GM12891 (cell line): ENCODE measurements around the gene ZIC1.

Experiments used
- PAX5 ChIP-seq: IDR thresholded peaks from 2 replicates; pipeline ENCODE4 v1.6.1; 2011; ENCODE audit warnings: low read length, moderate library complexity, mild to moderate bottlenecking; ENCODE audit not compliant: insufficient read depth, severe bottlenecking
- POLR2A ChIP-seq: IDR thresholded peaks from 2 replicates; pipeline ENCODE4 v1.6.1; 2011; ENCODE audit warnings: low read depth, low read length, control low read depth
- POLR2AphosphoS5 ChIP-seq: IDR thresholded peaks from 2 replicates; pipeline ENCODE4 v1.6.1; 2011; ENCODE audit warnings: low read depth, low read length, control low read depth
- POU2F2 ChIP-seq: IDR thresholded peaks from 2 replicates; pipeline ENCODE4 v1.6.1; 2011; ENCODE audit warnings: low read depth, mild to moderate bottlenecking, control low read depth, low read length, moderate library complexity
- SPI1 ChIP-seq: IDR thresholded peaks from 2 replicates; pipeline ENCODE4 v1.6.1; 2011; ENCODE audit warnings: low read depth, low read length, control low read depth
- TAF1 ChIP-seq: IDR thresholded peaks from 2 replicates; pipeline ENCODE4 v1.6.1; 2011; ENCODE audit warnings: low read depth, low read length, control low read depth

DNA sequence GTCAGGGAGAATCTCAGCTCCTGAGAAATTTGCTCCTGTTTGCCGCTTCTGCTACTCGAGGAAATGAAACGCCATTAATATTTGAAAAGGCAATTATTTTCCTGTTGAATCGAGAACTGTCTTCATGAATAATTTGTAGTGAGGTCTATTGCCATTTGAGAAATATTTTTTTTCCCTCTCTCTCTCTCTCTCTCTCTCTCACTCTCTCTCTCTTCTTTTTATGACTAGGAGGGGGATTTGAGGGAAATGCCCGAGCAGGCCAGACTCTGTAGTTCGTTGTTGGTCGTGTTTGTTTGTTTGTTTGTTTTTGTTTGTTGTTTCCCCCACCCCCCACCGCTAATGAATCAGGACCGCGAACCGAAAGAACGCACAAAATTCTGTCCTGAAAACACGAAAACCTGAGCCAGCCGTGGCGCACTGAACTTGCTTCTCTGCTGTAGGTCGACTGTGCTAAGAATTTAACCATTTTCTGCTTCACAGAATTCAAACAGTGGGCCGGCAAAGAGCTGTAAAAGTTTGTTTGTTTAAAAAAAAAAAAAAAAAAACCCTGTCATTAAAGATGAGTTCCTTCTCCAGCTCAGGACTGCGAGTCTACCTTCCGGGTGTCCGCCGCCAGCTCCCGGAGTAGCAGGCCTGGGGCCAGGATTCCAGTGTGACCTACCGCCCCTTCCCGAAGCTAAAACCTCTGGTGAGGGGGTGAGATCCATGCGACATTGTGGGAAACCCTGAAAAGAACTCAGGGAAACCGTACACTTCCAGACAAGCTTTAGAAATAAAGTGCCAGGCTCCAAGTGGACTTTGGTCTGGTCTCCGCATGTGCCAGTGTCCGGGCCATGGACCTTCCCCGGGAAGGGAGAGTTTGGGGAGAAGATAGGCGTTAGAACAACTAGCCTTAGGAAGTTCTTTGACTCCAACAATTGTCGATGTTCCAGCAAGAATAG lies 15.0 kb upstream of the ZIC1 start:
- TF ChIP-seq POLR2AphosphoS5 (no peak), POLR2A (no peak), TAF1 (no peak), SPI1 (no peak), POU2F2 (no peak), PAX5 (no peak)
